Measurements from ENCODE around the gene GRID2IP.
A peak's percentile ranks its signal among the peaks of the same experiment; 100 is the strongest.

DNA sequence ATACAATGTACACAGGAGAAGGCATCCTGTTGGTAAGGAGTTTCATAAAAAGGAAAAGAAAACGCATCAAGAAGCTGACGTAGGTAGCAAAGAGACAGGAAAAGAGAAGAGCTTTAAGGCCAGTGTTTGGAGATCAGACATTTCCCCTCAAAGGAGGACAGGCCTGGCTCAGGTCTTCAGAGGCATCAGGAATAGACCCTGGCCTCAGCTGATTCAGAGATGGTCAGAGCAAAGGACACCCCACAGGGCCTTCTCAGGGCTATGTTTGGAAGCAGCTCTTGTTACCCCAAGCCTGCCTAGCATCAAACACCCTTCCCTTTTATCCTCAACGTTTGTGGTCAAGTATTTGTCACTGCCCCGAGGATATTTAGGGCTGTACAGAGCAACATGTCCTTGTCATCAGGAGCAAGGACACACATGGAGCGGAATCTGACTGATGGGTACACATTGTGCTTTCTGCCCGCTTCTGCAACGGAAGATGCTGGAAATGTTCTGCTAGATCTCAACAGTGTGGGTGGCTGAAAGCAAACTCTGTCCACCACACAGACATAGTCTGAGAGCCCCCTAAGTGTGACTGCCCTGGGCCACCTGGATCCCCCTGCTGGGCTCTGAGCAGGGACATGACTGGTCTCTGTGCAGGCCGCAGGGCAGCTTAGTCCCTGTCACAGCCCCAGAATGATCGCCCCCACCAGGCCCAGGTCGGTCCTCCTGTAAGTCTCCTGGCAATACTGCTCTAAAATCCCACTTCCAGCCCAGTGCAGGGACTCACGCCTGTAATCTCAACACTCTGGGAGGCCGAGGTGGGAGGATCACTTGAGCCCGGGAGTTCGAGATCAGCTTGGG, 25.0 kb upstream of the GRID2IP start:
- TF ChIP-seq, protein P1, sequence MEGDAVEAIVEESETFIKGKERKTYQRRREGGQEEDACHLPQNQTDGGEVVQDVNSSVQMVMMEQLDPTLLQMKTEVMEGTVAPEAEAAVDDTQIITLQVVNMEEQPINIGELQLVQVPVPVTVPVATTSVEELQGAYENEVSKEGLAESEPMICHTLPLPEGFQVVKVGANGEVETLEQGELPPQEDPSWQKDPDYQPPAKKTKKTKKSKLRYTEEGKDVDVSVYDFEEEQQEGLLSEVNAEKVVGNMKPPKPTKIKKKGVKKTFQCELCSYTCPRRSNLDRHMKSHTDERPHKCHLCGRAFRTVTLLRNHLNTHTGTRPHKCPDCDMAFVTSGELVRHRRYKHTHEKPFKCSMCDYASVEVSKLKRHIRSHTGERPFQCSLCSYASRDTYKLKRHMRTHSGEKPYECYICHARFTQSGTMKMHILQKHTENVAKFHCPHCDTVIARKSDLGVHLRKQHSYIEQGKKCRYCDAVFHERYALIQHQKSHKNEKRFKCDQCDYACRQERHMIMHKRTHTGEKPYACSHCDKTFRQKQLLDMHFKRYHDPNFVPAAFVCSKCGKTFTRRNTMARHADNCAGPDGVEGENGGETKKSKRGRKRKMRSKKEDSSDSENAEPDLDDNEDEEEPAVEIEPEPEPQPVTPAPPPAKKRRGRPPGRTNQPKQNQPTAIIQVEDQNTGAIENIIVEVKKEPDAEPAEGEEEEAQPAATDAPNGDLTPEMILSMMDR (IDR thresholded peaks at IDR 0.05 in 2 of 3, conservative IDR thresholded peaks at IDR 0.05 in 1 of 3; ENCODE audit: control insufficient read depth in 2 of 3, extremely low read depth in 1 of 3, insufficient read depth in 1 of 3, low read depth in 3 of 3, low read length in 3 of 3), result 0 out of 6 replicates have a peak, but pooled peaks of 1 of the 3 experiments have one; percentile 8
- TF ChIP-seq SREBF1 (IDR thresholded peaks at IDR 0.05; ENCODE audit: low read length), result no peak
- no peak for TF ChIP-seq MXI1 (IDR thresholded peaks at IDR 0.05; ENCODE audit: low read depth, low read length)
- no peak for TF ChIP-seq IRF4 (IDR thresholded peaks at IDR 0.05; ENCODE audit: low read depth, low read length)
- no peak for TF ChIP-seq ZSCAN29 (IDR thresholded peaks at IDR 0.05)
- TF ChIP-seq RFX5 (IDR thresholded peaks at IDR 0.05; ENCODE audit: low read depth, low read length), result no peak
- TF ChIP-seq TAF1 (IDR thresholded peaks at IDR 0.05; ENCODE audit: borderline replicate concordance, low read depth, low read length), result no peak
- TF ChIP-seq, protein P2, sequence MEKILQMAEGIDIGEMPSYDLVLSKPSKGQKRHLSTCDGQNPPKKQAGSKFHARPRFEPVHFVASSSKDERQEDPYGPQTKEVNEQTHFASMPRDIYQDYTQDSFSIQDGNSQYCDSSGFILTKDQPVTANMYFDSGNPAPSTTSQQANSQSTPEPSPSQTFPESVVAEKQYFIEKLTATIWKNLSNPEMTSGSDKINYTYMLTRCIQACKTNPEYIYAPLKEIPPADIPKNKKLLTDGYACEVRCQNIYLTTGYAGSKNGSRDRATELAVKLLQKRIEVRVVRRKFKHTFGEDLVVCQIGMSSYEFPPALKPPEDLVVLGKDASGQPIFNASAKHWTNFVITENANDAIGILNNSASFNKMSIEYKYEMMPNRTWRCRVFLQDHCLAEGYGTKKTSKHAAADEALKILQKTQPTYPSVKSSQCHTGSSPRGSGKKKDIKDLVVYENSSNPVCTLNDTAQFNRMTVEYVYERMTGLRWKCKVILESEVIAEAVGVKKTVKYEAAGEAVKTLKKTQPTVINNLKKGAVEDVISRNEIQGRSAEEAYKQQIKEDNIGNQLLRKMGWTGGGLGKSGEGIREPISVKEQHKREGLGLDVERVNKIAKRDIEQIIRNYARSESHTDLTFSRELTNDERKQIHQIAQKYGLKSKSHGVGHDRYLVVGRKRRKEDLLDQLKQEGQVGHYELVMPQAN (conservative IDR thresholded peaks at IDR 0.05), result no peak
- no peak for TF ChIP-seq TCF12 (IDR thresholded peaks at IDR 0.05; ENCODE audit: low read depth, low read length)
- TF ChIP-seq NFIC (IDR thresholded peaks at IDR 0.05; ENCODE audit: low read depth, low read length), result no peak

All from GM12878 (cell line).